Right atrium auricular region (tissue), 2 donors: ENCODE data around the gene EYA4. TPM values are rescaled to one million over a fixed set of nuclear protein-coding genes. Genes with fewer than 3 reads are reported as not detected.

Experiments used
- DNase-seq: peaks from one replicate; pipeline ENCODE4 v3.0.0-alpha.2; 2019; ENCODE audit warnings: low spot score
- H3K27ac ChIP-seq, 2 donors: fragments of 200-600 bp; sonication (generic); 1 replicate in 1 of 2; 2 replicates in 1 of 2; pipeline ENCODE4 v1.5.1; 2016 to 2019
- H3K27me3 ChIP-seq, 2 donors: fragments of 200-600 bp; sonication (generic); one replicate each; pipeline versions ENCODE4 v1.5.1 to v1.6.0; 2017 to 2019
- H3K36me3 ChIP-seq: fragments of 200-600 bp; sonication (generic); one replicate; pipeline ENCODE4 v1.5.1; 2016
- H3K4me1 ChIP-seq, 2 donors: fragments of 200-600 bp; sonication (generic); one replicate each; pipeline versions ENCODE4 v1.5.1 to v1.6.0; 2017 to 2019
- H3K4me3 ChIP-seq, 2 donors: fragments of 200-600 bp; sonication (generic); 1 replicate in 1 of 2; 2 replicates in 1 of 2; pipeline ENCODE4 v1.5.1; 2017 to 2019; ENCODE audit warnings: mild to moderate bottlenecking in 1 of 2, moderate library complexity in 1 of 2
- H3K9me3 ChIP-seq, 2 donors: fragments of 200-600 bp; sonication (generic); one replicate each; pipeline ENCODE4 v1.5.1; 2019
- total RNA-seq, 2 donors: library from RNA; depleted of rRNA; stranded (reverse); fragments of >200 nt; gene quantifications; one replicate each; pipeline ENCODE4 v1.1.0, GENCODE V29; 2016
- TF ChIP-seq, protein P1 (sequence below), 2 donors: fragments of 200-600 bp; sonication (generic); IDR thresholded peaks; one replicate each; pipeline ENCODE4 v1.5.1; 2019; ENCODE audit warnings: antibody characterized with exemption in 2 of 2

Gene EYA4
- total RNA-seq, 2 donors from 2014 or later: 16.2 to 24.2 TPM

GRCh38 chr6:133355922-133356321, 114.8 kb downstream of the EYA4 start:
- Histone ChIP-seq H3K9me3 (no peaks in the 10 kb centered on the region), H3K4me3 (no peak overlapping the region), H3K4me1 (no peaks in the 10 kb centered on the region), H3K27me3 (no peaks in the 10 kb centered on the region), H3K36me3 (no peaks in the 10 kb centered on the region), H3K27ac (no peak overlapping the region)
- TF ChIP-seq, protein P1, sequence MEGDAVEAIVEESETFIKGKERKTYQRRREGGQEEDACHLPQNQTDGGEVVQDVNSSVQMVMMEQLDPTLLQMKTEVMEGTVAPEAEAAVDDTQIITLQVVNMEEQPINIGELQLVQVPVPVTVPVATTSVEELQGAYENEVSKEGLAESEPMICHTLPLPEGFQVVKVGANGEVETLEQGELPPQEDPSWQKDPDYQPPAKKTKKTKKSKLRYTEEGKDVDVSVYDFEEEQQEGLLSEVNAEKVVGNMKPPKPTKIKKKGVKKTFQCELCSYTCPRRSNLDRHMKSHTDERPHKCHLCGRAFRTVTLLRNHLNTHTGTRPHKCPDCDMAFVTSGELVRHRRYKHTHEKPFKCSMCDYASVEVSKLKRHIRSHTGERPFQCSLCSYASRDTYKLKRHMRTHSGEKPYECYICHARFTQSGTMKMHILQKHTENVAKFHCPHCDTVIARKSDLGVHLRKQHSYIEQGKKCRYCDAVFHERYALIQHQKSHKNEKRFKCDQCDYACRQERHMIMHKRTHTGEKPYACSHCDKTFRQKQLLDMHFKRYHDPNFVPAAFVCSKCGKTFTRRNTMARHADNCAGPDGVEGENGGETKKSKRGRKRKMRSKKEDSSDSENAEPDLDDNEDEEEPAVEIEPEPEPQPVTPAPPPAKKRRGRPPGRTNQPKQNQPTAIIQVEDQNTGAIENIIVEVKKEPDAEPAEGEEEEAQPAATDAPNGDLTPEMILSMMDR (IDR thresholded peaks at IDR 0.05): no peak
- no peak for DNase-seq

DNA sequence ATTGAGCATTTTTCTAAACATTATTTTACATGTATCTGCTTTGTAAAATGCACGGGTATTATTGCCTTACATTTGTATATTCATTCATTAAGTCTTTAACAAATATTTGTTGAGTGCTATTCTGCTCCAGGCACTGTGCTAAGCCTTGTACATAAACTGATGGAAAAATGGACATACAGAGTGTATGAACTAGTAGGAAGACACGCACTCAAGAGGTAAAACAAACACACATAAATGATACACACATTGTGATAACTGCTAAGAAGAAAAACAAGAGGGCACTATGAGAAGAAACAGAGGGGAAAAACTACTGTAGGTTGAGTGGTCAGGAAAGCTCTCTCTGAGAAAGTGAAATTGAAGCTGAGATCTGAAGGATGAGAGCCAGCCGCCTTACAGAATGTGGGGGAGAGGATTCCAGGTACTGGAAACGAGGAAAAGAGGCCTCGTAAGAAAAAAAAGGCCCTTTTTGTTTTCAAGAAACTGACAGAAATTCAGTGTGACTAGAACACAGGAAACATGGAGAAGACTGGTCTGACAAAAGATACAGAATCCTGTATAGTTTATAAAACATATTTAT, 117.5 kb downstream of the EYA4 start:
- TF ChIP-seq, protein P1 (IDR thresholded peaks at IDR 0.05): no peak
- peak overlapping the region; percentile 16 to 60 for H3K27ac ChIP-seq

GRCh38 chr6:133359256-133359655, 118.1 kb downstream of the EYA4 start:
- TF ChIP-seq, protein P1 (IDR thresholded peaks at IDR 0.05): no peak
- Histone ChIP-seq H3K4me1 (no peaks in the 10 kb centered on the region), H3K36me3 (no peaks in the 10 kb centered on the region), H3K27me3 (no peaks in the 10 kb centered on the region), H3K4me3 (no peak overlapping the region), H3K9me3 (no peaks in the 10 kb centered on the region), H3K27ac (peak overlapping the region; percentile 16 to 60)
- no peak for DNase-seq

More for the DNA sequence above, 117.5 kb downstream of the EYA4 start:
- H3K36me3 ChIP-seq: no peaks in the 10 kb centered on the region
- no peaks in the 10 kb centered on the region for H3K4me1 ChIP-seq
- H3K27me3 ChIP-seq: no peaks in the 10 kb centered on the region
- no peaks in the 10 kb centered on the region for H3K9me3 ChIP-seq
- H3K4me3 ChIP-seq: no peak overlapping the region
- no peak for DNase-seq

GRCh38 chr6:133359760-133360159, 118.6 kb downstream of the EYA4 start:
- Histone ChIP-seq H3K27ac (peak overlapping the region; percentile 60), H3K27me3 (no peaks in the 10 kb centered on the region), H3K4me3 (no peak overlapping the region), H3K4me1 (no peaks in the 10 kb centered on the region), H3K9me3 (no peaks in the 10 kb centered on the region), H3K36me3 (no peaks in the 10 kb centered on the region)
- TF ChIP-seq, protein P1 (IDR thresholded peaks at IDR 0.05): no peak
- no peak for DNase-seq

GRCh38 chr6:133360194-133360593, 119.0 kb downstream of the EYA4 start:
- TF ChIP-seq, protein P1 (IDR thresholded peaks at IDR 0.05): no peak
- Histone ChIP-seq H3K4me1 (no peaks in the 10 kb centered on the region), H3K27me3 (no peaks in the 10 kb centered on the region), H3K4me3 (no peak overlapping the region), H3K9me3 (no peaks in the 10 kb centered on the region), H3K36me3 (no peaks in the 10 kb centered on the region), H3K27ac (peak overlapping the region; percentile 60)
- no peak for DNase-seq

DNA sequence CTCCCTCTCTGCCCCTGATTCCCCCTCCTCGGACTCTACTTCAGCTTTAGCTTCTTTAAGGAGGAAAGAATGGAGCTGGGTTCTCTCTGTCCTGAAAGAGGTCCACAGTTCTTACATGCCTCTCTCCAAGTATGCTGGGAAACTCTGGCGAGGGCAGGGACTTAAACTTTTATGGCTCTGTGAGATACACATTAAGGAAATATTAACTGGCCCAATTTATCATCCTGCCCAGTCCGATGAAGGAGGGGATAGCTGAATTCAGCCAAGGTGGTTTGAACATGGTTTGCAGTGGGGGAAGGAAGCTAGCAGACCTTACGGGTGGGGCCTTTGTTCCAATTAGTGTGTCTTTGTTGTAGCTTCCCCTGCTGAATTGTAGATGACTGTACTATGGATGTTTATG, 121.7 kb downstream of the EYA4 start:
- DNase-seq: no peak
- H3K36me3 ChIP-seq: no peaks in the 10 kb centered on the region
- H3K9me3 ChIP-seq: no peaks in the 10 kb centered on the region
- H3K27ac ChIP-seq: no peak overlapping the region
- no peak overlapping the region for H3K4me3 ChIP-seq
- no peaks in the 10 kb centered on the region for H3K27me3 ChIP-seq
- H3K4me1 ChIP-seq: no peaks in the 10 kb centered on the region
- TF ChIP-seq, protein P1 (IDR thresholded peaks at IDR 0.05): no peak
